ENCODE measurements around the gene EPHB2. TPM values are rescaled to one million over a fixed set of nuclear protein-coding genes. Genes with fewer than 3 reads are reported as not detected.

Gene EPHB2
- total and polyA plus RNA-seq, 2 of the 8 experiments (the other 6 are each of a cell fraction or from before 2014, with no cell fraction given), result 15.8 to 17.2 TPM

DNA sequence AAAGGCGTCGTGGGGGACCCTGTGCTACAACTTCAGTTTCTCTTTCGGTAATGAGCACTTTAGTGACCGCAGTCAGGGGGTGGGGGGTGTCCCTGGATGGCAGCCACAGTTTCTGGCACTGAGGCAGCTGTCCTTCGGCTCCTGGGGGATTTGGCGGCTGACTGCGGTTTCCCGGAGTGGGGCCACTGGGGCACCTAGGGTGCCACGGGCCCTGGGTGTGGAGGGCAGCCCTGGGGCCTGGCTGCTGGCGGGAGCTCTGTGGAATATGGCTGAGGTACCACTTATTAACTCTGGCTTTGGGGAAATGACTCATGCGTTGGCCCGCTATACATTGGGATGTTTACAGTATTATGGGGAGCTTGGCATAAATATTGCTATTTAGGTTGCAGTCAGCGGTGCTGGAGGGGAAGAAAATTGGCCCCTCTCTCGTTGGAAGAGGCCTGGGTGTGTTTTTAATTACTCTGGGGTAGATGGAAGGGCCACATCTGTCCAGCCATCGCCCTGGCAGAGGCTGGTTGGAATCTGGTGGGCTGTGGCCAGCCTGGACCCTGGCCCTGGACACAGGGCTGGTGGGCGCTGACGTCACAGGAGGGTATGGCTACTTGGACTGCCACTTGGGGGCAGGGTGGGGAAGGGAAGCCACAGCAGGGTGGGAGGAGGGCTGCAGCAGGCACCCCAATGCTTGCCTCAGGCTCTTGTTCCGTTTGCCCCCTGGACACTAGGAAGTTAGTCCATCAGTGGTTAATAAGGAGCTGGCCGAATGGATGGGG, 2.0 kb downstream of the EPHB2 start:
- Histone ChIP-seq H3K18ac (ENCODE audit: extremely low read depth, low read length) (no peak overlapping the region), H4K5ac (ENCODE audit: insufficient read length, low read depth, low read length) (no peak overlapping the region), H2BK12ac (ENCODE audit: low read depth, low read length) (no peak overlapping the region), H3K56ac (replicated peaks; ENCODE audit: insufficient read length, low read depth, low read length) (no peak overlapping the region), H3K9ac (replicated peaks in 1 of 4; ENCODE audit: extremely low read depth in 1 of 4, low read depth in 3 of 4, low read length in 3 of 4) (no peak overlapping the region), H3K23ac (ENCODE audit: insufficient read length) (no peak overlapping the region), H3K9me3 (ENCODE audit: insufficient read depth in 2 of 2, low read depth in 1 of 2, low read length in 1 of 2) (no peaks in the 10 kb centered on the region), H4K20me1 (replicated peaks in 1 of 2; ENCODE audit: control insufficient read depth in 1 of 2, insufficient read depth in 2 of 2, low read length in 2 of 2) (peaks cover 5 to 6% of the 10 kb centered on the region in 2 experiments), H3K79me2 (ENCODE audit: control insufficient read depth in 1 of 2, insufficient read depth in 2 of 2, low read length in 2 of 2) (no peaks in the 10 kb centered on the region), H2BK120ac (replicated peaks; ENCODE audit: low read depth, low read length) (no peak overlapping the region), H2BK20ac (ENCODE audit: low read length) (no peak overlapping the region), H3K4me3 (ENCODE audit: extremely low read depth in 1 of 4, insufficient read depth in 2 of 4, low read depth in 3 of 4, low read length in 4 of 4) (no peak overlapping the region), H2BK5ac (ENCODE audit: low read depth, low read length) (no peak overlapping the region), H2AK5ac (ENCODE audit: low read depth, low read length) (no peak overlapping the region), H3K14ac (ENCODE audit: insufficient read length) (no peak overlapping the region), H2BK15ac (ENCODE audit: low read length) (no peak overlapping the region), H3K27me3 (replicated peaks in 1 of 4; ENCODE audit: control insufficient read depth in 3 of 4, extremely low read depth in 1 of 4, insufficient read depth in 3 of 4, low read length in 3 of 4) (peaks cover 7 to 24% (median 15%) of the 10 kb centered on the region in 4 experiments), H3K27ac (ENCODE audit: low read depth, low read length) (no peak overlapping the region), H4K91ac (replicated peaks; ENCODE audit: insufficient read length, low read length) (no peak overlapping the region), H3K79me1 (ENCODE audit: low read depth, low read length) (peaks cover 3% of the 10 kb centered on the region; the same call in 1 of the 2 replicates), H3K4me1 (replicated peaks in 1 of 4; ENCODE audit: control insufficient read depth in 3 of 4, insufficient read depth in 4 of 4, low read length in 3 of 4) (peaks cover 0 to 16% (median 8%) of the 10 kb centered on the region in 4 experiments; a peak in 6 of 7 replicates), H3K23me2 (ENCODE audit: low read depth, low read length) (peaks cover 5% of the 10 kb centered on the region; the same call in 1 of the 2 replicates), H4K8ac (ENCODE audit: extremely low read depth, insufficient read depth, low read length) (no peak overlapping the region; the same call in 1 of the 2 replicates), H2AFZ (ENCODE audit: low read length) (no peak overlapping the region), H3K36me3 (ENCODE audit: control insufficient read depth in 2 of 4, insufficient read depth in 4 of 4, low read length in 3 of 4) (no peaks in the 10 kb centered on the region), H3K4ac (replicated peaks; ENCODE audit: insufficient read length, low read depth, low read length) (no peak overlapping the region), H3K4me2 (ENCODE audit: insufficient read depth in 1 of 2, low read depth in 2 of 2, low read length in 2 of 2) (no peak overlapping the region; a peak in 1 of 4 replicates)
- 90% methylated on average over 16 of the region's 19 CpGs; no CpG with 5 or more reads in 1 of the 2 experiments for WGBS, 2 experiments (ENCODE audit: extremely low coverage in 1 of 2, insufficient coverage in 1 of 2, insufficient read length in 1 of 2, insufficient replicate concordance in 2 of 2, low coverage in 1 of 2, low lambda C conversion rate in 2 of 2, missing lambda C conversion rate in 1 of 2)
- FAIRE-seq (no peak), DNase-seq (ENCODE audit: low read depth in 1 of 2, low spot score in 2 of 2) (no peak)
- TF ChIP-seq TAF7 (optimal IDR thresholded peaks at IDR 0.05; ENCODE audit: borderline replicate concordance, low read depth, low read length), result no peak
- TF ChIP-seq KDM5A (IDR thresholded peaks at IDR 0.05; ENCODE audit: low read length), result no peak
- no peak for TF ChIP-seq JUN (IDR thresholded peaks at IDR 0.05; ENCODE audit: low read depth, low read length)
- no peak for TF ChIP-seq EGR1 (IDR thresholded peaks at IDR 0.05; ENCODE audit: borderline replicate concordance, low read depth, low read length)
- no peak for TF ChIP-seq USF2 (IDR thresholded peaks at IDR 0.05; ENCODE audit: low read length)
- TF ChIP-seq ATF3 (IDR thresholded peaks at IDR 0.05; ENCODE audit: insufficient read depth, low read depth, low read length), result no peak
- POLR2A ChIA-PET (ENCODE audit: partially characterized antibody), result interaction anchor here (1.6 kb wide), 1 partner anchor 38 kb away, joined by 3 read pairs; no protein-coding TSS in a partner anchor
- CTCF ChIA-PET (ENCODE audit: partially characterized antibody), result interaction anchor here (0.8 to 4.1 kb wide), 10 partner anchors 10 to 163 kb away, joined by 3 to 33 read pairs (median 3); no protein-coding TSS in a partner anchor
